GM19025 (cell line): ENCODE data around the gene P2RX3.
"Not testable (repeated sequence)": the region's sequence is repeated elsewhere in the genome, so short reads cannot be mapped to it uniquely, and the experiment has no call there.

Experiments used
- ATAC-seq: cut with Tn5 transposase; IDR thresholded peaks from one replicate; pipeline ENCODE4 v1.9.1; 2021; ENCODE audit warnings: mild to moderate bottlenecking, low read depth, moderate library complexity; ENCODE audit not compliant: unreplicated experiment

The P2RX3 gene

DNA sequence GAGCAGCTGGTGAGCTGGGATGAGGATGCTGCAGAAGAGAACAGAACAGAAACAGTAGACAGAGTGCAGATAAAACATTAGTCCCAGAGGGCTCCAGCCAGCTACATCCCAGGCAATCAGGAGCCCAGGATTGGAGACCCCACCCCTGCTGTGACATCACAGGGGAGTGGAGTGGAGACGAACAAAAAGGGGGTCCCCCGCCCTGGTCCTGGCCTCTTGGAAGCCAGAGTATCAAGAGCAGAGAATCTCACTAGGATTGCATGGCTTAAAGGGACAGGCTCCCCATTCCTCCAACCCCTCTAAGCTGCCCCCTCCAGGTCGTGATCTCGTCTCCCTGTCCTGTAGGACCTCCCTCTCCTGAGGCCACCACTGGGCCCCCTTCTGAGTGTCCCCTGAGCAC, at the start of gene P2RX3:
Gene P2RX3 (plus strand): TSS at position 211 of the 400 bp plus-strand sequence. CDS start 199 bp downstream, outside the sequence.
- no peak for ATAC-seq

DNA sequence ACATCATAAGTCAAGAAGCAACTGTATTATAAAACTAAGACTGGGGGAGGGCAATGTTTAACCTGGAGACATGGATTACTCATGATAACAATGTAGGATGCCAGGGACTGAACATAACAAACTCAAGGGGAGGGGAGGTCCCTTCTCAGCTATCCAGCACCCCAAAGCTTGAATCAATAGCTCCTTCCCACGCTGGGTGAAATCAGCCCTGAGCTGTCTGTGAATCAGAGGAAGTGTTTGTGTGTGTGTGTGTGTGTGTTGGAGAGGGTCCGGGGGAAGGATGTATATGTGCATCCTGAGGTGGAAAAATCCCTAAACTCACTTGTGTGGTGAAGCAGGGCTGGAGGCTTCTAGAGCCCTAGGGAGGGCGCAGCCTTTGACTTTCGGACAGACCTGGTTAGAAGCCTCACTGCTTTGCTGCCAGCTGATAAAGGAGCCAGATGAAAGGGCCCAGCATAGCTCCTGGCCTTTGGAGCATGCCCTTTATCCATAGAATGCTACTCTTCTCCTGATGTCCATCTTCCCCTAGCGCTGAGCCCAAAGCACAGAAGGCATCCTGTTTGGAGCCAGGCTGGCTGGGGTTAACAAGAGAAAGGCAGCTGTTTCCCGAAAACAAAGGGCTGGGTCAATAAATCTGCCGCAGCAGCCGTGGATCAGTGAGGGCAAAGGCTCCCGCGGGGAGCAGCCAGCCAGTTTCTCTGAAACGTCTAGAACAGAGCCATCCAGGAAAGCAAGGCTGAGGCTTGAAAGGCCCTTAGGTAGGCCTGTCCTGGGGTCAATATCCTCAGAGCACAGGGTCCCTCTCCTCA, 49.2 kb upstream of the P2RX3 start:
- no peak for ATAC-seq

DNA sequence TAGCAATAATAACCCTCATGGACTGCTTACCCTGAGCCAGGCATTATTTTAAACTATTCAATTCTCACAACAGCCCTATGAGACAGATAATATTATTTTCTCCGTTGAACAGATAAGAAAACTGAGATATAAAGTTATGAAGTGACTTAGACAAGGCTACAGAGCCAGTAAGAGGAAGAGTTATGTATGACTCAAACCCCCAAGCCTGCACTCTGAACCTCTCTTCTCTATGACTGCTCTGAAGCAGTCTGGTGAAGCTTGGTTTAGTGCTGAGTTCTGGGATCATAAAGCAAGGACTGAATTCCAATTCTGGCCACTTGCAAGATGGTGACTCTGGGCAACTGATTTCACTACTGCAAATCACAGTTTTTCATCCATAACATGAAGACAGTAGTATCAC, 47.9 kb upstream of the P2RX3 start:
- no peak for ATAC-seq

DNA sequence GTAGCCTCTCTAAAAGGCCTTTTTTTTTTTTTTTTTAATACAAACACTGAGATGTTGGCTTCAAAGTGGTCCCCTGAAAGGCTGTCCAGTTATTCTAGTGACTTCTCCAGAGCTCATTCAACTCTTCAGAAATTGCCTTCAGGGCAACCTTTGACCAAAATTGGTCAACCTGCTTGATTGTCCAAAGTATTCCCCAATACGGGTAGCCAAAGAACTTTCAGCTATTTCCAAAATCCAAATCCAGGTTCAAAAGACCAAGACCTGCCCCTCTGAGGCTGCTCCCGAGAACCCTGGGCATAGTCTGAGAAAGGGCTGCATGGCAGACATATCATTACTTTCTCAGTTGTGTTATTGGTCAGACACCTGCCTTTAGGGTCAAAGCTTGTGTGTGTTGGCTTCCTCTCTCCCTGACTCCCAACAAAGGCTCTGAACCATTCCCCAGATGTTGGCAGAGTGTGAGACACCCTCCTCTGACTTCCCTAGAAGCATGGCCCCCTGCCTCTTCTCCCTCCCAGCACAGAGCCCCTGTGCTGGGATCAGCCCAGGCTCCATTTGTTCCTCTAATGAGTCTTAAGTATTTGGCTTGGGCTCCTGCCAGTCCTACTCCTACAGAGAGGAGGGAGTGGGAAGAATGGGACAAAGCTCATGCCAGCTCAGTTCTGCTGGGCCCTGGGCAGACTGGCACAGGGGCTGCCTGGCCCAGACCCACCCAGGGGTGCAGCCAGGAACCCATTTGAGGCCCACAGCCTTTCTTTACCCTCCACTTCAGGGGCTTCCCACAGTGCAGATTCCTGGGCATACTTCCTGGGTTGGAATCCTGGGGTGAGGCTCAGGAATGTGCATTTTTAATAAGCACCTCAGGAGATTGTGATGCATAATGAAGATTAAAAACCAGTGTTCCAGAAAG, 43.7 kb upstream of the P2RX3 start:
- ATAC-seq: no peak

DNA sequence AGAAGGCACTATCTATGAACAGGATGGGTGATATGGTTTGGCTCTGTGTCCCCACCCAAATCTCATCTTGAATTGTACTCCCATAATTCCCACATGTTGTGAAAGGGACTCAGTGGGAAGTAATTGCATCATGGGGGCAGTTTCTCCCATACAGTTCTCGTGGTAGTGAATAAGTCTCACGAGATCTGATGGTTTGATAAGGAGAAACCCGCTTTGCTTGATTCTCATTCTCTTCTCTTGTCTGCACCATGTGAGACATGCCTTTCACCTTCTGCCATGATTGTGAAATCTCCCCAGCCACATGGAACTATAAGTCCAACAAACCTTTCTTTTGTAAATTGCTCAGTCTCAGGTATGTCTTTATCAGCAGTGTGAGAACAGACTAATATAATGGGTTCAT, 41.9 kb upstream of the P2RX3 start:
- not testable (repeated sequence) for ATAC-seq

DNA sequence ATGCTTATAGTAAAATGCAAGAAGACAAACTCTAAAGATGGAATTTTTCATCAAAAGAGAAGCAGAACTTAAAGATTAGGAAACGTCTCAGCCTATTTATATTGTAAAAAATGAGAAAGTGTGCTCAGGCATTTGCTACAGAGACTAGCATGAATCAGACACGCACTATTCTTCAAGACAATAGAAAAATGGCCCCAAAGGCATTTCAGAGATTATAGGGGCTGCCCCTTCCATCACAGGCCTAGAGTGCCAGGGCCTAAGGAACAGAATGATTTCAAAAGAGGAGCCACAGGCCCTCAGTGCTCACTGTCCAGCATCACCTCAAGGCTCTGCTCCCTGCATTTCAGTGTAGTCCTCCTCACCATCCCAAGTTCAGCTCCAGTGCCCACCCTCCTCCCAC, 40.9 kb upstream of the P2RX3 start:
- ATAC-seq: no peak

DNA sequence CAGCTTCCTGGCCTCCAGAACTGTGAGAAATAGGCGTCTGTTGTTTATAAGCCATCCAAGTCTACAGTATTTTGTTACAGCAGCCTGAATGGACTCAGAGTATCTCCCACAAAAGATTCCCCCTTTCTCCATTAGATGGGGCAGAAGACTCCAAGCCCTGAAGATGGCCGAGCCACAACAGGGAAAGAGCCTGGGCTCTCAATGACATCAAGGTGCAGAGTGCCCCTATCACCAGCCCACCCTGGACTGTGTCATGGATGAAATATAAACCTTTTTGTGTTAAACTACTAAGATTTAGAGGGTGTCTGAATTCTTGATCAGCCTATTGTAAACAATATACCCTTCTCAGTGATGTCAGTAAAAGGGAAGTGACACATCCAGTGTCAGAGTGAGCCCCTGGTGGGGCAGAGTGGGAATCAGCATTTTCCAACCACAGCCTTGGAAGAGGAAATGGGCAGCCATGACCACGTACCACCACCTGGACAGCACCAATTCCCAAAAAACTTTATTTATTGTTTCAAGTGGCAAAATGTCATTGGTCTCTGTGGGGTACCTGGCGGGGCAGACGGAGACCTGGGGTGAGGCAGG, 38.9 kb upstream of the P2RX3 start:
- no peak for ATAC-seq

DNA sequence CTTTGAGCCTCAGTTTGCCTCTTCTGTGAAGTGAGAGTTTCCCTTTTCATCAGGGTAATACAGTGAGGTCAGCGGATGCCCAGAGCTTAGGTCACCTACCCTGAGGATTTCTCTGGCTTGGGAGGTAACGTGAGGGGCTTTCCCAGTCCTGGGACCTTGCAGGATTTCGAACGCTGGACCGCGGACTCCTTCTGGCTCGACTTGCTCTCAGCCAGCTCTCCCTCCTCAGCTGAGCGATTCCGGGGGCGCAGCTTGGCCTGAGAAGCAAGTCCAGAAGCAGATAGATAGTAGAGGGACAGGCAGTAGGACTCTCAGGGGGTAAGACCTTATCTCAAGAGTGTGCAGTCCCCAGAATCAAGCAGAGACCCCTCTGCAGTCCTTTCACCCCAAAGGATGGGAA, 37.4 kb upstream of the P2RX3 start:
- no peak for ATAC-seq

DNA sequence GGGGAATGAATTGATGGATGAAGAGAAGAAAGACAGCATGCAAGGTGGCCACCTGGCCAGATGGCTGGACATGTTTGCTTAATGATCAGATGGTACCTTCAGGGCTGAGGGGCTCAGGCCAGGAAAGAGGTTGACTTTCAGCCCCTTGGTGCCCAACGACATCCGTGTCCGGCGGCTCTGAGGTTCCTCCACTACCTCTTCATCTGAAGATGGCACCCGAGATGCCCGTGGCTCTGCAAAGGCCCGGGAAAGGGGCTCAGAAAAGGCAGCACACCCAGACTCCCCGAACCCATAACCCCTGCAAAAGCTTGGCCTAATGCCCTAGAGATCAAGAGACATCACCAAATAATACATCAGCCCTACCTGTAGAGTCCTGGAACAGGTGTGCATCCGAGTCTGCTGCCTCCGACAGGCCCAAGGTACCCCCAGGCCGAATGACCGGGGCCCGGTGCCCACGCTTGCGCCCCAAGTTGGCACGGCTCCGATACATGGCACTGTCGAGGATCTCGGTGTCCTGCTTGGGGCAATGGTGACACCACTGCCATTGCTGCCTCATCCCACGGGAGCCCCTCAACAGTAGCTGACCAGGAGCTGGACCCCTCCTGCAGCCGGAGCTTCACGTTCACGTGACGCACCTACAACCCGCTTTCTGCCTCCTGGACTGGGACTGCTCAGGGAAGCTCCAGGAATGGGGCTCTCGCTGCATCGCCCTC, 36.3 kb upstream of the P2RX3 start:
- no peak for ATAC-seq

DNA sequence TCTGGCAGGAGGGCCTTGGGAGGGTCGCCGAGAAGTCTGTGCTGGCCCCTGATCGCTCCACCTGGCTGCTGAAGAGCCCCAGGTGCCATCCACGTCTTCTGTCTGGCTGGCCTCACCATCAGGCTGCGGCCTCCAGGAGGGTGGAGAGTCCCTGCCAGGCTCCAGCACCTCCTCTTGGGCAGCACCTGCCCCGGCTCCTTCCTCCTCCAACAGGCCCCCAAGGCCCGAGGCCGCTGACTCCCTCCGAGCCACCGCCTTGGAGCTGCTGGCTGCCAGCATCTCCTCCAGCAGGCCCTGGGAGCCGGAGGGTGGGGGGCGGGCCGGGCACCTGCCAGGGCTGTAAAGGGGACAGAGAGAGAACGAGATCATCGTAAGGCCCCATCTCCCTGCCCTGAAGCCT, 35.7 kb upstream of the P2RX3 start:
- no peak for ATAC-seq

DNA sequence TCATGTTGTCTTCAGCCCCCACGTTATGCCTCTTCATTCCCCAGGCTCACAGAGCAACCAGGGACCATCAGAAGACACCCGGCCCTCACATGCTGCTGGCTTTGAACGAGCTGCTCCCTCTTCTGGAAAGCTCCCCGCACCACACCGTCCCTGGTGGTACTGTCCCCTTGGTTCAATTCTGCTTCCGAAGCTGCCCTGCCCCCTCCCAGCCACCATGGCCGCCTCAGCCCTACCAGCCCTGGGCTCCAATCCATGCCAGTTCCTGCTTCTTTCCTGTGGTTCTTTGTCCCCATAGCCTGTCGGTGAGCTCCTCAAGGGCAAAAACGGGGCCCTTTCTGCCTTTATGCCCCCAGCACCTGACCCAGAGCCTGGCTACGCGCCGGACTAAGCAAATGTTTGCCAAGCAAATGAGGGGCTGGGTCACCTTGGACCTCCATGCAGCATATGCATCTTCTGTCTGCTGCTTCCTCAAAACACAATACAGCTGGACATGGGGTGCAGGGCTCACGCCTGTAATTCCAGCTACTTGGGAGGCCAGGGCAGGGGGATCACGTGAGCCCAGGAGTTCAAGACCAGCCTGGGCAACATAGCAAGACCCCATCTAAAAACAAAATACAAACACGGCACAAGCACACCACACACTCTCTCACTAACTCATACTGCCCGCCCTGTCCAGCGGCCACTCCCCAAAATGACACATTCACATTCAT, 34.7 kb upstream of the P2RX3 start:
- ATAC-seq: no peak

DNA sequence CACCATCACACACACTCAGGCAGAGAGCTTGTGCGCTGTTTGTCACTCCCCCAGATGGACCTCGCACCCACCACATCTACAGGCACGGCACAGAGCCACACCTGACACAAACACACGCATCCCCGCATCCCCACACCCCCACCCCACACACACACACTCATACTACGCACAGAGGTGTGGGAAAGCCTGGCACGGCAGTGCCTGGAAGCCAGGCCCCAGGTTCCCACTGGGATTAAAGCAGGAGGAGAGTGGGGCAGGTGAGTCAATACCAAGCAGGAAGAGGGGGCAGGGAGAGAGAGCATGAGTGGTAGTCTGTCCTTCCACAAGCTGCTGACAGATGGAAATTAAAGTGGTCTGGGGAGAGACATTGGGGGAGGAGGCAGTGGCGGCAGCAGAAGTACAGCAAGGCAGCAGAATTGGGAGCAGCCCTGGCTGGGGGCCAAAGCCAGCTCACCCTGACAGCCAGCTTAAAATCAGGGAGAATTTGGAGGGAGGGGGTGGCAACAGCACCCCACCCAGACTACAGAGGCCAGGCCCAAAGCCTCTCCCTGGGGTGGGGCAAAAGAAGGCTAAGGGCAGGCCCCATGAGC, 34.1 kb upstream of the P2RX3 start:
- ATAC-seq: no peak

DNA sequence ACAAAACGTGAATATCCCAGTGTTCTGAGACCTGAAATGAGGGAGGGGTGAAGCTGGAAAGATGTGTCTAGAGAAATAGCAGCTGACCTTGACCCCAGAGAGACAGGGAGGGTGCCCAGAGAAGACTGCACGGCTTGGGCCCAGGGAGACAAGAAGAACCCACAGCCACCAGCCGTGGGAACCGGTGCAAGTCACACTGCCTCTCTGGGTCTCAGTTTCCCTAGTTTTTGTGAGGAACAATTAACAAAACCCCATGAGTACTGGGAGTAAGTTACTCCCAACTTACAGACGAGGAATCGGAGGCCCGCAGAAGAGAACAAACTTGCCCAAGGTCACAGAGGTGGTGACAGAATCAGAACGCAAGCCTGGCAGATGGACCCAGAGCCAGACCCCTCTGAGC, 32.6 kb upstream of the P2RX3 start:
- no peak for ATAC-seq

DNA sequence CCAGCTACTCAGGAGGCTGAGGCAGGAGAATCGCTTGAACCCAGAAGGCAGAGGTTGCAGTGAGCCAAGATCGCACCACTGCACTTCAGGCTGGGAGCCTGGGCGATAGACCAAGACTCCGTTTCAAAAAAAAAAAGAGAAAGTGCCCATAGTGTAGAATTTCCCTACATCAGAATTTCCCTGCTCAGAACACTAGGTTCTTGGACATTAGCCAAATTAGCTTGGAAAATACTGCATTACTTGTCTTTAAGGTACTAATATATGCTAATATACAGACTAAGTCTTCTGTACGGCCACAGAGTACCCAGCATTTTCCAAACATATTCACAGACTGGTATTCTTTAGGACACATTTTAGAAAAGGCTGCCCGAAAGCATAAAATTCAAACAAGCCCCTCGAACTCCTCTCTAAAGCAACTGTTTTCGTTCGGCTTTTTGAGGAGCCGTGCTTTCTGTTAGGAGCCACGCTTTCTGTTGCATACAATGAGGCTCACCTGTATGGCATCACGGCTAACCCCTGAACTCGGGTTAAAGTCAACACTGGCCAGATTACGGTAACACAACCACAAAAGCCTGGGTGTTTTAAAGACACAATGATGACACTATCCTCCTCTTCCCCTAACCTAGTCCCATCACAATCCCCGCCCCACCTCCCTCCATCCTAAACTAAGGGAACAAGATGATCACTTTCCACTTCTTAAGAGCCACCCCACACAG, 31.8 kb upstream of the P2RX3 start:
- no peak for ATAC-seq

DNA sequence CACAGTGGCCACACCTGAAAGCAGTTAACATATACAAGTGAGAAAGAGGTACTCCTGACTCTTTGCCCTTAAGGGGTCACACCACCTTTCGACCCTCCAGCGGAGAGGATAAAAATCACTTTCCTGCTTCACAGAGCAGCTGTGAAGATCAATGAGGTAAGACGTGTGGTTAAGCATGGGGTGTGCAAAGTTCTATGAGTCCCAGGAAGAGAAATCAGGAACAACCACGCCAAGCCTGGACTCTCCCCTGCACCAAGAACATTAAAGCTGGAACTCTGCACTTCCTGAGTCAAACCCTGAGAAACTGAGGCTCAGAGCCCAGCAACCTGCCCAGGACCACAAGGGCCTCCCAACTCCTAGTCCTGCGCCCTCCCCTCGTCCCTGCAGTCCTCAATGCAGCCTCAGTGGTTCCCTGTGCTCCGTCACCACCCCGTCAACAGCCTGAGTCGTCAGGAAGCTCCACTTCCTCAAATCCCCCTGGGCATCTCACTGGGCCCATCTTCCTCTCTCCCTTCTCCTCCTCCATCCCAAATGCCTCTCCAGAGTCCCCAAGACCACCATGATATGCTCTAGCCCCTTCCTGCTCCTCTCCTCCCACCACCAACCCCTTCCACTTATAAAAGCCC, 31.1 kb upstream of the P2RX3 start:
- ATAC-seq: no peak

DNA sequence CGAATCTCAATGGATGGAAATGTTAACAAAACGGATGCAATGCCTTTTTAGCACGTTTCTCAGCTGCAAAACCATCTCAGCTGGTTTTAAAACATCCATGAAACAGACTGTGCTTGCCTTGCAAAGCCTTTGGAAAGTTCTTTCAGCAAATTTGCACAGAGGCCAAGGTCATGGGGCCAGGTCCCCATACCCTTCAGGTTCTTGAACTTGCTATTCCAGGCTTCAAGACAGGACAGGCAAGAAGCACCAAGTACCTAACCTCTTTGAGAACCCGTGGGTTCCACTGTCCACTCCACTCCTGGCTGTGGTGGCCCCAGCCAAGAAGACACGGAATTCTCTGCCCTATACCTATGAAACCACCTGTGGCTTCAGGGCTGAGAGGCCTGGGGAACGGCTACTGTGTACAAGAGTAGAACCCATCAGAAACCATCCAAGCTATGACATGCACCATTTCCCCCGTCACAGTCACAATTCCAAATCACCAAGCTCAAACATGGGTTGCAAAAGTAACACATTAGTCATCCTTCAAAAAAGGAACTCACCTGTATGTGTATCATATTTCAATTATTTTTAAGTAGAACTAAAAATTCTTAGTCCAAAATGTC, 30.4 kb upstream of the P2RX3 start:
- no peak for ATAC-seq

DNA sequence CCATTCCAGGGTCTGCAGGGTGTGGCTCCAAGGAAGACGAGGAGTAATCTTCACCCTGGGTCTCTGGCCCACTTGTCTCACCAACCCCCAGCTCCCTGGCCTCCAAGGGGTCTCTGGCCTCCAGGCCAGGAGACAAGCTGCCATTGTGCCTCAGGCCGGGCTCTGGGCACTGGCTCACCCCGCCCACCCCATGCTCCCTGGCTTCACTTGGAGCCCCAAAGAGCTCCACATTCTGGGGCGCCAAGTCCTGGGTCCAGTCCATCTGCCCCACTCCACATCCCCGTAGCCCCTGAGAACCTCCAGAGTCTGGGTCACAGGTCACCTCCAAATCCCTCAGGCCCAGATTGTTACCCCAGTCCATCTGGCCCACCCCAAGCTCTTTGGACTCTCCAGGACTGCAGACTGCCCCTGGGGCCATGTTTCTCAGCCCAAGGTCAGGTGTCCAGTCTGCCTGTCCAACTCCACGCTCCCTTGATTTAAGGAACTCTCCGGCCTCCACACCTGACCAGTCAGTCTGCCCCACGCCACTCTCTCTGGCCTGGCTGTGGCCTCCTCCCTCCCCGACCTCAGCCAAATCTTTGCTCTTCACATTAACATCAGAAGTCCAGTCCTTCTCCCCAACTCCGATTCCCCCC, 29.6 kb upstream of the P2RX3 start:
- no peak for ATAC-seq
